Osteoblast (primary cell): ENCODE data around the gene TOMM7. TPM values are rescaled to one million over a fixed set of nuclear protein-coding genes. Genes with fewer than 3 reads are reported as not detected.

Experiments used
- DNase-seq: peaks from one replicate; pipeline ENCODE4 v3.0.0; 2011; ENCODE audit warnings: low spot score, mixed read lengths; ENCODE audit not compliant: insufficient read length; ENCODE audit errors: missing footprints
- H2AFZ ChIP-seq: 2 replicates; pipeline ENCODE4 v1.6.0; 2011; ENCODE audit warnings: mild to moderate bottlenecking, low read length
- H3K27ac ChIP-seq: 2 replicates; pipeline ENCODE4 v1.5.1; 2011; ENCODE audit warnings: mild to moderate bottlenecking, low read depth, low read length, moderate library complexity
- H3K27me3 ChIP-seq: 2 replicates; pipeline ENCODE4 v1.6.0; 2012; ENCODE audit warnings: mild to moderate bottlenecking, control low read depth, inconsistent platforms, low read length, moderate library complexity; ENCODE audit not compliant: insufficient read depth
- H3K36me3 ChIP-seq: 2 replicates; pipeline ENCODE4 v1.5.1; 2011; ENCODE audit warnings: mild to moderate bottlenecking, low read length, control low read depth, moderate library complexity; ENCODE audit not compliant: insufficient read depth
- H3K4me1 ChIP-seq: 2 replicates; pipeline ENCODE4 v1.5.1; 2011; ENCODE audit warnings: mild to moderate bottlenecking, low read length, control low read depth, moderate library complexity; ENCODE audit not compliant: insufficient read depth
- H3K4me2 ChIP-seq: 2 replicates; pipeline ENCODE4 v1.6.0; 2011; ENCODE audit warnings: mild to moderate bottlenecking, low read length; ENCODE audit not compliant: insufficient read depth
- H3K4me3 ChIP-seq: fragments of 200-600 bp; sonication (generic); 3 replicates; pipeline ENCODE4 v1.5.1; 2012; ENCODE audit warnings: mild to moderate bottlenecking, low read length, inconsistent platforms; ENCODE audit not compliant: insufficient read depth
- H3K79me2 ChIP-seq: 2 replicates; pipeline ENCODE4 v1.6.0; 2012; ENCODE audit warnings: mild to moderate bottlenecking, low read length, control low read depth, inconsistent platforms; ENCODE audit not compliant: insufficient read depth
- H3K9me3 ChIP-seq: 2 replicates; pipeline ENCODE4 v1.5.1; 2011; ENCODE audit warnings: low read depth, low read length, control low read depth
- H4K20me1 ChIP-seq: 2 replicates; pipeline ENCODE4 v1.6.0; 2012; ENCODE audit warnings: mild to moderate bottlenecking, low read length, control low read depth; ENCODE audit not compliant: insufficient read depth
- total RNA-seq: library from RNA; depleted of rRNA; stranded (reverse); fragments of >200 nt; gene quantifications from 2 replicates; pipeline ENCODE4 v1.2.3, GENCODE V29; 2012
- TF ChIP-seq, protein P1 (sequence below): IDR thresholded peaks from 2 replicates; pipeline ENCODE4 v1.5.1; 2011; ENCODE audit warnings: mild to moderate bottlenecking, low read depth, low read length, moderate library complexity; ENCODE audit errors: extremely low read depth

Gene TOMM7
- total RNA-seq, 1 donor, result 144 TPM

DNA sequence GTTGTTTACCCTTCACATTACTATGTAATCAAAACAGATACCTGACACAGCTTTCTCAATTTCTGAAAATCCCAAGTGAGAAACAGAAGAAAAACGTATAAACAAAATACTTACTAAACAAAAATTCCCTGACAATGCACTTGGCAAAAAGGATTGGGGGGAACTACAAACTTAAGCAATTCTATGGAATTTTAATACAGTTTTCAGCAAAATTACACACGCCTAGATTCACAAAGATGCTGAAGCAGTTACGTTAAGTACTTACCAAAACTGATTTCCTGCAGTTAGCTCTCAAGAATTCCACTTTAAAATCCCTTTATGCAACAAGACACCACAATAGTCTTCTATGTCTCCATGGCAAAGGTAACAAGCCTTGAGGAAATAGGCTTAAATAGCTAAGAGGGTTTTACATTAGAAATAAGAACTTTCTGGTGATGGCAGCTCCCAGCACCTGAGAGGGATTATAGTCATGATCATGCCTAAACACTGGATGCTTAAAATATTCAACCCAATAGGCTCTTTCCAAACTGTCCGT lies 10.8 kb downstream of the TOMM7 start:
- peaks cover 9% of the 10 kb centered on the region for H3K4me1 ChIP-seq

DNA sequence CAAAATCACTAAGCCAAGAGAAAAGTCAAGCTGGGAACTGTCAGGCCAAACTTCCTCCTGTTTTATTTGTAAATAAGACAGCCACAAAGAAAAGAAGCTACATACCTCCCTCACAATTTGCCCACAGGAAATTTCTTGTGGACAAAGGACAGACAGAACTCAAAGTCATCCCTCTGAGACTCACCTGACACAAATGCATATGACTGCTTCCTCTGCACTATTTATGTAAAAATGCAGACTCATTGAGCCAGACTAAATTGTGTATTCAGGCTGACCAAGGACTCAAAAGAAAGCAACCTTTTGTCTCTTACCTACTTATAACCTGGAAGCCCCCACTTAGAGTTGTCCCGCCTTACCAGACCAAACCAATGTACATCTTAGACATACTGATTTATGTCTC lies 11.8 kb downstream of the TOMM7 start:
- Histone ChIP-seq H3K4me1 (peaks cover 9% of the 10 kb centered on the region), H3K27ac (no peak overlapping the region), H4K20me1 (peaks cover 14% of the 10 kb centered on the region), H3K9me3 (no peaks in the 10 kb centered on the region), H3K79me2 (peaks cover 3% of the 10 kb centered on the region), H2AFZ (no peak overlapping the region), H3K4me2 (no peak overlapping the region), H3K27me3 (no peaks in the 10 kb centered on the region), H3K36me3 (peaks cover 40% of the 10 kb centered on the region), H3K4me3 (no peak overlapping the region)
- no peak for DNase-seq
- TF ChIP-seq, protein P1, sequence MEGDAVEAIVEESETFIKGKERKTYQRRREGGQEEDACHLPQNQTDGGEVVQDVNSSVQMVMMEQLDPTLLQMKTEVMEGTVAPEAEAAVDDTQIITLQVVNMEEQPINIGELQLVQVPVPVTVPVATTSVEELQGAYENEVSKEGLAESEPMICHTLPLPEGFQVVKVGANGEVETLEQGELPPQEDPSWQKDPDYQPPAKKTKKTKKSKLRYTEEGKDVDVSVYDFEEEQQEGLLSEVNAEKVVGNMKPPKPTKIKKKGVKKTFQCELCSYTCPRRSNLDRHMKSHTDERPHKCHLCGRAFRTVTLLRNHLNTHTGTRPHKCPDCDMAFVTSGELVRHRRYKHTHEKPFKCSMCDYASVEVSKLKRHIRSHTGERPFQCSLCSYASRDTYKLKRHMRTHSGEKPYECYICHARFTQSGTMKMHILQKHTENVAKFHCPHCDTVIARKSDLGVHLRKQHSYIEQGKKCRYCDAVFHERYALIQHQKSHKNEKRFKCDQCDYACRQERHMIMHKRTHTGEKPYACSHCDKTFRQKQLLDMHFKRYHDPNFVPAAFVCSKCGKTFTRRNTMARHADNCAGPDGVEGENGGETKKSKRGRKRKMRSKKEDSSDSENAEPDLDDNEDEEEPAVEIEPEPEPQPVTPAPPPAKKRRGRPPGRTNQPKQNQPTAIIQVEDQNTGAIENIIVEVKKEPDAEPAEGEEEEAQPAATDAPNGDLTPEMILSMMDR, result no peak

More for the DNA sequence above, 10.8 kb downstream of the TOMM7 start:
- Histone ChIP-seq H4K20me1 (peaks cover 14% of the 10 kb centered on the region), H3K79me2 (peaks cover 9% of the 10 kb centered on the region), H3K27me3 (no peaks in the 10 kb centered on the region), H3K4me2 (no peak overlapping the region), H3K4me3 (no peak overlapping the region), H2AFZ (no peak overlapping the region), H3K36me3 (peaks cover 49% of the 10 kb centered on the region), H3K27ac (no peak overlapping the region), H3K9me3 (no peaks in the 10 kb centered on the region)
- TF ChIP-seq, protein P1, result no peak
- DNase-seq, result no peak

DNA sequence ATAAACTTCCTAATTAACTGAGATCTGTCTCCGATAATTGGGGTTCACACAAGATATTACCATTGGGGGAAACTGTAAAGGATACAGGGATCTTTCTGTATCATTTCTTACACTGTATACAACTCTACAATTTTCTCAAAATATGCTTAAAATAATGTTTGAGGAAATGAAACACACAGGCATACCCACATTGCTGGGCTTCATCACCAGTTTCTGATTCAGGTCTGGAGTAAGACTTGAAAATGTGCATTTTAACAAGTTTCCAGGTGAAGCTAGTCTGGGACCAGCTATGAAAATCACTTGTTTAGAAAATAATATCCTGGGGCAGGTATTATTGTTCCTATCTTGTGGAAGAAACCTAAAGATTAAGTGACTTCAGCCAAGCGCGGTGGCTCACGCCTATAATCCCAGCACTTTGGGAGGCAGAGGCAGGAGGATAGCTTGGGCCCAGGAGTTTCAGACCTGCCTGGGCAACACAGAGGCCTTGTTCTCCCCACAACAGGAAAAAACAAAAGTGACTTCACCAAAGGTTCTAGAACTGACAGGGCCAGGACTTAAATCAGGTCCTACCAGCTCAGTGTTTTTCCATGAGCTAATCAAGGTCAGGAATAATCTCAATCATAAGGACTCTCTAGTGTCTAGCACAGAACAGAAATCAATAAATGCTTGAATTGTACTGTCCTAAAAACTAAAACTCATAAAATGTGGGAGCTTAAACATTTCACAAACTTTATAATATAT lies 12.6 kb downstream of the TOMM7 start:
- no peaks in the 10 kb centered on the region for H3K9me3 ChIP-seq
- H2AFZ ChIP-seq, result no peak overlapping the region
- H3K4me3 ChIP-seq, result no peak overlapping the region
- H3K4me2 ChIP-seq, result no peak overlapping the region
- TF ChIP-seq, protein P1, result no peak
- H4K20me1 ChIP-seq, result peaks cover 9% of the 10 kb centered on the region
- no peak overlapping the region for H3K27ac ChIP-seq
- DNase-seq, result no peak
- peaks cover 7% of the 10 kb centered on the region for H3K4me1 ChIP-seq
- H3K27me3 ChIP-seq, result no peaks in the 10 kb centered on the region
- H3K79me2 ChIP-seq, result peaks cover 3% of the 10 kb centered on the region
- peaks cover 32% of the 10 kb centered on the region for H3K36me3 ChIP-seq

DNA sequence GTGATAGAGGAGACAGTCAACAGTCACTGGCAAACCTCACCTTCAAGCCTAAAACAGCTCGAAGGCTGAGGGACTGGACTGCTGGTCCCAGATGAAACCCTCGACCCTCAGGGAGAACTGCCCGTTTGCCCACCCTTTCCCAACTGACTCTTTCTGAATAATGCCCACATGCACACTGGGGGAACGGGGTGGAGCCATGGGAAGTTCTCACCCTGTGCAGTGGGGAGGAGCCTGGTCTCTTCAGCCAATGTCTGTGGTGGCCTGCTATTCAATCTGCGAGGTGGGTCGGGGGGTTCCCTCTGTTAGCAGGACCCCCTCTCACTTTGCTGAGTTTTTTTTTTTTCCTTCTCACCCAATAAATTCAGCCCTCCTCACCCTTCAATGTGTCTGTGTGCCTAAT lies 14.5 kb downstream of the TOMM7 start:
- H3K79me2 ChIP-seq, result no peaks in the 10 kb centered on the region
- no peaks in the 10 kb centered on the region for H3K9me3 ChIP-seq
- no peak overlapping the region for H3K4me2 ChIP-seq
- no peak for DNase-seq
- no peak overlapping the region for H2AFZ ChIP-seq
- peaks cover 20% of the 10 kb centered on the region for H3K36me3 ChIP-seq
- TF ChIP-seq, protein P1, result no peak
- H3K27me3 ChIP-seq, result no peaks in the 10 kb centered on the region
- no peak overlapping the region for H3K4me3 ChIP-seq
- H4K20me1 ChIP-seq, result peaks cover 4% of the 10 kb centered on the region
- H3K27ac ChIP-seq, result no peak overlapping the region
- no peaks in the 10 kb centered on the region for H3K4me1 ChIP-seq
